ENCODE measurements around the gene PIGT.

- no peak for TF ChIP-seq CTCF (IDR thresholded peaks at IDR 0.05)
- no peak for TF ChIP-seq POLR2AphosphoS5 (IDR thresholded peaks at IDR 0.05)
- no peak for TF ChIP-seq POLR2A (IDR thresholded peaks at IDR 0.05)
Measured at GRCh38 chr20:45387274-45387673, 28.7 kb upstream of the PIGT start.
